GM18520 (cell line): ENCODE results near the gene CYYR1.
"Not testable (repeated sequence)": the region's sequence is repeated elsewhere in the genome, so short reads cannot be mapped to it uniquely, and the experiment has no call there.

Source experiments
- ATAC-seq: cut with Tn5 transposase; IDR thresholded peaks from one replicate; pipeline ENCODE4 v1.9.1; 2021; ENCODE audit not compliant: unreplicated experiment

Gene CYYR1

GRCh38 chr21:26495283-26495849, 77.7 kb downstream of the CYYR1 start:
- no peak for ATAC-seq

GRCh38 chr21:26491663-26492062, 81.4 kb downstream of the CYYR1 start:
- no peak for ATAC-seq

GRCh38 chr21:26490771-26491170, 82.3 kb downstream of the CYYR1 start:
- ATAC-seq: no peak

- ATAC-seq: no peak
These were observed 83.3 kb downstream of the CYYR1 start for GRCh38 chr21:26489781-26490180.

GRCh38 chr21:26487981-26488480, 85.1 kb downstream of the CYYR1 start:
- ATAC-seq: no peak

GRCh38 chr21:26473471-26473870, 99.6 kb downstream of the CYYR1 start:
- peak; percentile 40 for ATAC-seq

GRCh38 chr21:26471099-26471471, 102.0 kb downstream of the CYYR1 start:
- ATAC-seq: no peak

GRCh38 chr21:26470351-26471098, 102.6 kb downstream of the CYYR1 start:
- no peak for ATAC-seq

GRCh38 chr21:26469789-26470188, 103.3 kb downstream of the CYYR1 start:
- no peak for ATAC-seq

GRCh38 chr21:26465916-26466315, 107.2 kb downstream of the CYYR1 start:
- ATAC-seq: no peak

GRCh38 chr21:26461500-26461899, 111.6 kb downstream of the CYYR1 start:
- no peak for ATAC-seq

- no peak for ATAC-seq
These were observed 112.5 kb downstream of the CYYR1 start for GRCh38 chr21:26460621-26461020.

GRCh38 chr21:26458854-26459253, 114.2 kb downstream of the CYYR1 start:
- ATAC-seq: not testable (repeated sequence)

GRCh38 chr21:26457817-26458216, 115.3 kb downstream of the CYYR1 start:
- ATAC-seq: no peak

- no peak for ATAC-seq
These were observed 119.8 kb downstream of the CYYR1 start for GRCh38 chr21:26453267-26453666.

GRCh38 chr21:26451081-26451740, 121.9 kb downstream of the CYYR1 start:
- no peak for ATAC-seq

GRCh38 chr21:26449161-26449560, 123.9 kb downstream of the CYYR1 start:
- no peak for ATAC-seq

- no peak for ATAC-seq
These were observed 124.3 kb downstream of the CYYR1 start for GRCh38 chr21:26448751-26449150.

- no peak for ATAC-seq
These were observed 125.1 kb downstream of the CYYR1 start for GRCh38 chr21:26447932-26448475.

GRCh38 chr21:26445440-26445839, 127.6 kb downstream of the CYYR1 start:
- ATAC-seq: no peak

- no peak for ATAC-seq
These were observed 128.4 kb downstream of the CYYR1 start for GRCh38 chr21:26444646-26445045.

- no peak for ATAC-seq
These were observed 129.2 kb downstream of the CYYR1 start for GRCh38 chr21:26443867-26444266.
